Measurements from ENCODE around the gene DDX59. TPM values are rescaled to one million over a fixed set of nuclear protein-coding genes. Genes with fewer than 3 reads are reported as not detected.
A peak's percentile ranks its signal among the peaks of the same experiment; 100 is the strongest.

DDX59 gene
- total and polyA plus RNA-seq, 10 of the 15 experiments (the other 5 are each of a cell fraction or from before 2014, with no cell fraction given), result 17.3 to 42.1 (median 23.6) TPM

DNA sequence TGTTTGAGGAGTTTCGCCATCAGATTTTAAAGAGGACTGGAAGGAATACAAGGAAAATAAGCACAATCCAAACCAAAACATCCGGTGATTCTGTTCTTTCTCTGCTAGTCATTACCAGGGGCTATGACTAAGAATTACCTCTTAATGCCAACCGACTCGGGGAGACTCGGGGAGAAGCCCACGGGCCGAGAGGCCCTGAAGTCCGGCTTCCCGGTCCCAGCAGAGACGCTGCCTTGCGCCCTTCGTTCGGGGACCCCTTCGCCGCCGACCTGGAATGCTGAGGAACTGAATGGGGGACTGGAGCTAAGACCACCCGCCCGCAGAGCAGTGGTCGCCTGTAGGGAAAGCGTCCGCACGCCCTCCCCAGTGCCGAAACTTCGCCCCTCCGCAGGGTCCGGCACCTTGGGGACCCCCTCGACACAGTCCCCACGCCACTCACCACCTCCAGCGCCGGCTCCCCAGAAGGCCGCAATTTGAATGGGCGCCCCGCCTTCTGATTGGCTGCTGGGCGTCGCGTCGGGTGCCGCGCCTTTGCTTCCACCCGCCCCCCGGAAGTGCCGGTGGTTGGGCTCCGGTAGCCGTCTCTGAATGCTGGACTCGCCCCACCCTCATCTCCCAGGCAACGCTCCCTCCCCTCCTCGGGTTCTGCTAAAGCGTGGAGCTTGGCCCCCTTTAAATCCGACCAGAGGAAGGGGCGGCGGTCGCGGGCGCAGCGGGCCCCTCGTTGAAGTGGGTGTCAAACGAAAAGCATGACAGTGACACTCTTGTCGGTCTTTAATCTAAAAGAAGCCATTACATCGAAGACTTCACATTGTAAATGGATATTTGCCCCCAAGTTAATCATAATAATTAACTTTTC, 49.2 kb downstream of the DDX59 start, which contains the start of gene KIF14 (continued):
- no peak for TF ChIP-seq ZNF384 (IDR thresholded peaks at IDR 0.05; ENCODE audit: borderline replicate concordance, low read depth, low read length)
- no peak for TF ChIP-seq RAD51 (IDR thresholded peaks at IDR 0.05)
- TF ChIP-seq ZNF217 (IDR thresholded peaks at IDR 0.05), result no peak
- TF ChIP-seq ATF7 (IDR thresholded peaks at IDR 0.05; ENCODE audit: low read depth), result no peak
- no peak; the same call in 1 of the 2 replicates for TF ChIP-seq STAT1 (conservative IDR thresholded peaks at IDR 0.05)
- peak; percentile 94 for TF ChIP-seq GATAD2B (conservative IDR thresholded peaks at IDR 0.05; ENCODE audit: low read depth)
- TF ChIP-seq NR2C1 (IDR thresholded peaks at IDR 0.05), result no peak
- TF ChIP-seq, protein P1, sequence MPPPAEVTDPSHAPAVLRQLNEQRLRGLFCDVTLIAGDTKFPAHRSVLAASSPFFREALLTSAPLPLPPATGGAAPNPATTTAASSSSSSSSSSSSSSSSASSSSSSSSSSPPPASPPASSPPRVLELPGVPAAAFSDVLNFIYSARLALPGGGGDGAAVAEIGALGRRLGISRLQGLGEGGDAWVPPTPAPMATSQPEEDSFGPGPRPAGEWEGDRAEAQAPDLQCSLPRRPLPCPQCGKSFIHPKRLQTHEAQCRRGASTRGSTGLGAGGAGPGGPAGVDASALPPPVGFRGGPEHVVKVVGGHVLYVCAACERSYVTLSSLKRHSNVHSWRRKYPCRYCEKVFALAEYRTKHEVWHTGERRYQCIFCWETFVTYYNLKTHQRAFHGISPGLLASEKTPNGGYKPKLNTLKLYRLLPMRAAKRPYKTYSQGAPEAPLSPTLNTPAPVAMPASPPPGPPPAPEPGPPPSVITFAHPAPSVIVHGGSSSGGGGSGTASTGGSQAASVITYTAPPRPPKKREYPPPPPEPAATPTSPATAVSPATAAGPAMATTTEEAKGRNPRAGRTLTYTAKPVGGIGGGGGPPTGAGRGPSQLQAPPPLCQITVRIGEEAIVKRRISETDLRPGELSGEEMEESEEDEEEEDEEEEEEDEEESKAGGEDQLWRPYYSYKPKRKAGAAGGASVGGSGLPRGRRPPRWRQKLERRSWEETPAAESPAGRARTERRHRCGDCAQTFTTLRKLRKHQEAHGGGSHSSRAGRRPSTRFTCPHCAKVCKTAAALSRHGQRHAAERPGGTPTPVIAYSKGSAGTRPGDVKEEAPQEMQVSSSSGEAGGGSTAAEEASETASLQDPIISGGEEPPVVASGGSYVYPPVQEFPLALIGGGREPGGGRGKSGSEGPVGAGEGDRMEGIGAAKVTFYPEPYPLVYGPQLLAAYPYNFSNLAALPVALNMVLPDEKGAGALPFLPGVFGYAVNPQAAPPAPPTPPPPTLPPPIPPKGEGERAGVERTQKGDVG (CRISPR knock-in tag; IDR thresholded peaks at IDR 0.05), result no peak
- TF ChIP-seq EED (IDR thresholded peaks at IDR 0.05; ENCODE audit: low read depth), result no peak; the same call in 1 of the 2 replicates
- no peak for TF ChIP-seq SUPT20H (IDR thresholded peaks at IDR 0.05; ENCODE audit: borderline replicate concordance, control insufficient read depth, low read depth, low read length)
- no peak for TF ChIP-seq NR2F1 (conservative IDR thresholded peaks at IDR 0.05)
- TF ChIP-seq PML (IDR thresholded peaks at IDR 0.05; ENCODE audit: low read length), result no peak
- no peak for TF ChIP-seq NFIC (IDR thresholded peaks at IDR 0.05; ENCODE audit: low read depth, low read length)
- TF ChIP-seq HCFC1 (IDR thresholded peaks at IDR 0.05; ENCODE audit: low read length), result peak; percentile 37; the same call in 1 of the 2 replicates
- peak; percentile 70; the same call in 1 of the 2 replicates for TF ChIP-seq HDGF (IDR thresholded peaks at IDR 0.05)
- TF ChIP-seq, protein P2, sequence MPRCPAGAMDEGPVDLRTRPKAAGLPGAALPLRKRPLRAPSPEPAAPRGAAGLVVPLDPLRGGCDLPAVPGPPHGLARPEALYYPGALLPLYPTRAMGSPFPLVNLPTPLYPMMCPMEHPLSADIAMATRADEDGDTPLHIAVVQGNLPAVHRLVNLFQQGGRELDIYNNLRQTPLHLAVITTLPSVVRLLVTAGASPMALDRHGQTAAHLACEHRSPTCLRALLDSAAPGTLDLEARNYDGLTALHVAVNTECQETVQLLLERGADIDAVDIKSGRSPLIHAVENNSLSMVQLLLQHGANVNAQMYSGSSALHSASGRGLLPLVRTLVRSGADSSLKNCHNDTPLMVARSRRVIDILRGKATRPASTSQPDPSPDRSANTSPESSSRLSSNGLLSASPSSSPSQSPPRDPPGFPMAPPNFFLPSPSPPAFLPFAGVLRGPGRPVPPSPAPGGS (IDR thresholded peaks at IDR 0.05; ENCODE audit: borderline replicate concordance, insufficient read depth, low read depth, low read length, poor library complexity, severe bottlenecking), result no peak
- TF ChIP-seq, protein P3, sequence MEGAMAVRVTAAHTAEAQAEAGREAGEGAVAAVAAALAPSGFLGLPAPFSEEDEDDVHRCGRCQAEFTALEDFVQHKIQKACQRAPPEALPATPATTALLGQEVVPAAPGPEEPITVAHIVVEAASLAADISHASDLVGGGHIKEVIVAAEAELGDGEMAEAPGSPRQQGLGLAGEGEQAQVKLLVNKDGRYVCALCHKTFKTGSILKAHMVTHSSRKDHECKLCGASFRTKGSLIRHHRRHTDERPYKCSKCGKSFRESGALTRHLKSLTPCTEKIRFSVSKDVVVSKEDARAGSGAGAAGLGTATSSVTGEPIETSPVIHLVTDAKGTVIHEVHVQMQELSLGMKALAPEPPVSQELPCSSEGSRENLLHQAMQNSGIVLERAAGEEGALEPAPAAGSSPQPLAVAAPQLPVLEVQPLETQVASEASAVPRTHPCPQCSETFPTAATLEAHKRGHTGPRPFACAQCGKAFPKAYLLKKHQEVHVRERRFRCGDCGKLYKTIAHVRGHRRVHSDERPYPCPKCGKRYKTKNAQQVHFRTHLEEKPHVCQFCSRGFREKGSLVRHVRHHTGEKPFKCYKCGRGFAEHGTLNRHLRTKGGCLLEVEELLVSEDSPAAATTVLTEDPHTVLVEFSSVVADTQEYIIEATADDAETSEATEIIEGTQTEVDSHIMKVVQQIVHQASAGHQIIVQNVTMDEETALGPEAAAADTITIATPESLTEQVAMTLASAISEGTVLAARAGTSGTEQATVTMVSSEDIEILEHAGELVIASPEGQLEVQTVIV (IDR thresholded peaks at IDR 0.05; ENCODE audit: borderline replicate concordance, partially characterized antibody), result peak; percentile 89
- 0 out of 2 replicates have a peak, but pooled peaks have one; percentile 31 for TF ChIP-seq RFX5 (IDR thresholded peaks at IDR 0.05; ENCODE audit: low read depth, low read length)
- no peak for TF ChIP-seq ZNF274 (IDR thresholded peaks at IDR 0.05; ENCODE audit: insufficient read depth, insufficient read length)
- TF ChIP-seq LARP7 (IDR thresholded peaks at IDR 0.05), result 0 out of 2 replicates have a peak, but pooled peaks have one; percentile 55
- no peak for TF ChIP-seq TARDBP (IDR thresholded peaks at IDR 0.05; ENCODE audit: borderline replicate concordance)
- peak; percentile 82 for TF ChIP-seq CREM (IDR thresholded peaks at IDR 0.05; ENCODE audit: low read depth)
- 0 out of 2 replicates have a peak, but pooled peaks have one; percentile 36 for TF ChIP-seq POLR2AphosphoS5 (IDR thresholded peaks at IDR 0.05; ENCODE audit: low read length)

All from GM12878 (cell line).